Adrenal gland (tissue), 12 donors: ENCODE data around the gene SPO11. TPM values are rescaled to one million over a fixed set of nuclear protein-coding genes. Genes with fewer than 3 reads are reported as not detected.
A peak's percentile ranks its signal among the peaks of the same experiment; 100 is the strongest.

Source experiments
- DNase-seq, 7 donors: peaks; one replicate each; pipeline ENCODE4 v3.0.0-alpha.2; 2019 to 2020
- H3K27ac ChIP-seq, 5 donors: fragments of 200-600 bp; sonication (generic) in 4 of 5; 1 replicate in 3 of 5; 2 replicates in 2 of 5; pipeline versions ENCODE4 v1.5.1 to v1.8.0; 2016 to 2020; ENCODE audit warnings: mild to moderate bottlenecking in 1 of 5
- H3K27me3 ChIP-seq: fragments of 200-600 bp; 2 replicates; pipeline ENCODE4 v1.8.0; 2021
- H3K36me3 ChIP-seq, 2 donors: fragments of 200-600 bp; replicated peaks in 1 of 2; 1 replicate in 1 of 2; 2 replicates in 1 of 2; pipeline versions ENCODE4 v1.5.1 to v1.8.0; 2018 to 2022
- H3K4me1 ChIP-seq, 2 donors: fragments of 200-600 bp; replicated peaks in 1 of 2; 1 replicate in 1 of 2; 2 replicates in 1 of 2; pipeline versions ENCODE4 v1.5.1 to v1.8.0; 2018 to 2021
- H3K4me3 ChIP-seq, 4 donors: fragments of 200-600 bp; sonication (generic) in 3 of 4; one replicate each; pipeline ENCODE4 v1.5.1; 2016 to 2018
- H3K9me3 ChIP-seq, 3 donors: fragments of 200-600 bp; sonication (generic) in 1 of 3; replicated peaks in 1 of 3; 1 replicate in 2 of 3; 2 replicates in 1 of 3; pipeline versions ENCODE4 v1.5.1 to v1.8.0; 2016 to 2021
- CTCF ChIP-seq, 6 experiments: fragments of 450-650 bp in 4 of 6; fragments of 200-600 bp in 2 of 6; sonication (generic) in 1 of 6; IDR thresholded peaks; 1 replicate in 5 of 6; 2 replicates in 1 of 6; pipeline versions ENCODE4 v1.5.1 to v1.8.0; 2016 to 2021; ENCODE audit warnings: antibody characterized with exemption in 6 of 6, mild to moderate bottlenecking in 2 of 6, moderate library complexity in 1 of 6
- POLR2A ChIP-seq, 2 donors: fragments of 450-650 bp; IDR thresholded peaks; one replicate each; pipeline ENCODE4 v1.6.1; 2017; ENCODE audit warnings: antibody characterized with exemption in 2 of 2, mild to moderate bottlenecking in 2 of 2, moderate library complexity in 1 of 2
- WGBS, 4 donors: extraction: QIAGEN DNeasy Blood & Tissue Kit in 2 of 4; methylation state at CpG; one replicate each; pipeline versions ENCODE4 v1.1.5 to v1.1.7; 2013 to 2017; 5-methylcytosine and 5-hydroxymethylcytosine counted together
- intact Hi-C, 2 donors: fragments of 100-400 bp; cut with DNase I; formaldehyde crosslinking; loops; one replicate each; pipeline versions ENCODE4 v1.14.1 to v1.15.0; 2022 to 2023
- polyA plus RNA-seq, 3 donors: library from polyadenylated mRNA; stranded (reverse); fragments of 200-250 nt in 2 of 3; fragments of 350-450 nt in 1 of 3; fragmentation: Illumina TruSeq in 1 of 3; extraction: RNeasy Lipid Tissue Mini Kit (QIAGEN cat#74804) in 1 of 3; gene quantifications; one replicate each; pipeline ENCODE4 v1.2.3, GENCODE V29; 2013 to 2014
- total RNA-seq, 9 donors: library from RNA; depleted of rRNA in 4 of 9; stranded (reverse); fragments of >200 nt in 4 of 9; fragments of 120-200 nt in 1 of 9; fragmentation: NEBNext Ultra II Directional in 1 of 9; extraction: Animal tissue kit (Norgen Biotek cat#: 25700) in 1 of 9; gene quantifications; one replicate each; pipeline versions ENCODE4 v1.1.0 to v1.2.4, GENCODE V29; 2013 to 2023
- donor health status: healthy with polysubstance abuse.
- donor health status: Bipolar disorder and iron deficiency.
- donor health status: DM: yes; HTN: yes; CAD: no.
- donor health status: DM: no; HTN: no; CAD: no.
- donor health status: DM: no; HTN: no; CAD: no.
- donor health status: DM: yes; HTN: yes; CAD: no.

The SPO11 gene
- total and polyA plus RNA-seq, 12 donors: not detected

- Histone ChIP-seq H3K27me3 (no peaks in the 10 kb centered on the region), H3K9me3 (no peaks in the 10 kb centered on the region), H3K36me3 (no peaks in the 10 kb centered on the region), H3K4me1 (no peaks in the 10 kb centered on the region), H3K27ac (no peak overlapping the region), H3K4me3 (no peak overlapping the region)
- intact Hi-C loops: no loop called here
- no peak for DNase-seq
- no peak for TF ChIP-seq POLR2A (IDR thresholded peaks at IDR 0.05)
- TF ChIP-seq CTCF (IDR thresholded peaks at IDR 0.05): no peak
- WGBS, 4 donors: 66 to 81% (median 76%) methylated on average over 7 of the region's 7 CpGs
Measured at GRCh38 chr20:57283860-57284259, 45.7 kb upstream of the SPO11 start.

DNA sequence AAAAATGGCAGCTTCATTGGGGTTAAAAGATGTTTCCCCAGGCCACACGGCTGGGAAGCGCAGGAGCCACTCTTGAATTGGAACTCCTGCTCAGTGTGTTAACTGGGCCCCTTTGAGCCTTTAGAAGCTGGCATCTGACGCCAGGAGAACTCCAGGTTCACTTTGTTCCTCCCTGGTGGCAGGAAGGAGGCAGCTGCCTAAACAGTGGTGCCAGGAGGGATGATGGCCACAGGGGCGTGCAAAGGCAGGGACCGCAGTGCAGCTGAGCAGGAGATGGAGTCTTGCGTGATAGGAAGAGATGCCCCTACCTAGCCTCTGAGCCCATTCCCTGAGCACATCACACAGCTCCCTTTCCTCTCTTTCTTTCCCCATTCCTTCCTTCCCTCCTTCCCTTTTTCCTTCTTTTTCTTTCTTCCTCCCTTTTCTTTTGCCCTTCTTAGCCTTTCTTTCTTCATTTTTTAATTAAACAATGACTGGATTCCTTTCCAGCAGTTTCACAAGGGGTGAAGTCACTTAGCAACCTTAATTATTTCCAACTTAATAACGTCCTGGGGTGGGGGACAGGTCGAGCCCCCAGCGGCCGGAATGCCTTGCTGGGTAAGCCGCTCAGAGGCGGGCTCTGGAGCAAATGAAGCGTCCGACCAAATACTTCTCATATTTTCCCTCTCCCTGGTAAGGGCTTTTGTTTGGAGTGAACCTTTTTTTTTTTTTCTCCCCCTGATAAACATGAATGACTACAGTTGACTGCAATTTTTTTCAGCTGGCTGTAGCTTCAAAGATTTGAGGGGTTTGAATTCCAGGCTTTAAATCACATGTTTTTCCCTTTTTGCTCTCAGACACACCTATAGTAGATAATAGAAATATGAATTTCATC lies 42.4 kb upstream of the SPO11 start:
- Histone ChIP-seq H3K4me3 (no peak overlapping the region), H3K27ac (no peak overlapping the region), H3K27me3 (peaks cover 14% of the 10 kb centered on the region), H3K4me1 (no peaks in the 10 kb centered on the region), H3K9me3 (no peaks in the 10 kb centered on the region), H3K36me3 (no peaks in the 10 kb centered on the region)
- DNase-seq: no peak
- 52 to 60% (median 54%) methylated on average over 14 of the region's 14 CpGs for WGBS, 4 donors
- intact Hi-C loops: no loop called here
- TF ChIP-seq POLR2A (IDR thresholded peaks at IDR 0.05) (no peak), CTCF (IDR thresholded peaks at IDR 0.05) (no peak)

GRCh38 chr20:57287901-57288300 lies 41.7 kb upstream of the SPO11 start:
- Histone ChIP-seq H3K4me1 (no peaks in the 10 kb centered on the region), H3K27me3 (peaks cover 15% of the 10 kb centered on the region), H3K9me3 (no peaks in the 10 kb centered on the region), H3K27ac (no peak overlapping the region), H3K36me3 (no peaks in the 10 kb centered on the region), H3K4me3 (no peak overlapping the region)
- intact Hi-C loops: no loop called here
- no peak for DNase-seq
- 56 to 76% (median 60%) methylated on average over 4 to 6 of the region's 6 CpGs for WGBS, 4 donors
- TF ChIP-seq POLR2A (IDR thresholded peaks at IDR 0.05): no peak
- no peak for TF ChIP-seq CTCF (IDR thresholded peaks at IDR 0.05)

DNA sequence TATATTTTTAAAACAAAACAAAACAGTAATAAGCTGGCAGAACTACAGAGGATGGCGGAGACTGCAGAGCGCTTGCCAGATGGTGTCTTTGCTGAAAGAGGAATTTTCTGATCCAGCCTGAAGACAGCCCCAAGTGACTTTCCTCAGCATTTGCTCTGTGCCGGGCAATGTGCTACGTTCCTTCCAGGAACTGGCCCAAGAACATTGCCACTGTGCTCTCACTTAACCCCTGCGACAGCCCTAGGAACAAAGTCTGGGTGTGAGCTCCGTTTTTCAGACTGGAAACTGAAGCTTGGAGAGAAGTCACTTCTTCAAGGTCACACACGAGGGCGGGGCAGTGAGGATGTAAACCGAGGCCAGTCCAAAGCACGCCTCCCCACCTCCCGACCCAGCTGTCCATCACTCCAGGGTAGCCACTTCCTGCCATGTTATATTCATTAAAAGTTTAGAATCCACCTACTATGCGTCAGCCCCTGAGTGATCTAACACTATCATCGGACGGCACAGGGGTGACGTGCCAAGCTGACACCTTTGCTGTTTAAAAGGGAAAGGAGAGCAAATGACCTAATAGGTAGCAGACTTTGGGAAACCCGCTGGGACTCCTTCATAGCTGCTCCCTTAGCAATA lies 40.8 kb upstream of the SPO11 start:
- peaks cover 15% of the 10 kb centered on the region for H3K27me3 ChIP-seq
- intact Hi-C loops: no loop called here
- H3K9me3 ChIP-seq: no peaks in the 10 kb centered on the region
- H3K4me1 ChIP-seq: no peaks in the 10 kb centered on the region
- H3K27ac ChIP-seq: no peak overlapping the region
- TF ChIP-seq CTCF (IDR thresholded peaks at IDR 0.05) (no peak), POLR2A (IDR thresholded peaks at IDR 0.05) (no peak)
- peak in 2 of 7 donors; percentile 1 to 15 for DNase-seq
- 24 to 33% (median 28%) methylated on average over 11 to 16 of the region's 16 CpGs for WGBS, 4 donors
- no peak overlapping the region for H3K4me3 ChIP-seq
- H3K36me3 ChIP-seq: no peaks in the 10 kb centered on the region
